CD4-positive, alpha-beta T cell treated with Interferon gamma for 1 hour (primary cell): Measurements from ENCODE around the gene GC.
"Not testable (repeated sequence)": the region's sequence is repeated elsewhere in the genome, so short reads cannot be mapped to it uniquely, and the experiment has no call there.

ENCODE experiments used
- DNase-seq: peaks from one replicate; pipeline ENCODE4 v3.0.0-alpha.2; 2020

The GC gene

DNA sequence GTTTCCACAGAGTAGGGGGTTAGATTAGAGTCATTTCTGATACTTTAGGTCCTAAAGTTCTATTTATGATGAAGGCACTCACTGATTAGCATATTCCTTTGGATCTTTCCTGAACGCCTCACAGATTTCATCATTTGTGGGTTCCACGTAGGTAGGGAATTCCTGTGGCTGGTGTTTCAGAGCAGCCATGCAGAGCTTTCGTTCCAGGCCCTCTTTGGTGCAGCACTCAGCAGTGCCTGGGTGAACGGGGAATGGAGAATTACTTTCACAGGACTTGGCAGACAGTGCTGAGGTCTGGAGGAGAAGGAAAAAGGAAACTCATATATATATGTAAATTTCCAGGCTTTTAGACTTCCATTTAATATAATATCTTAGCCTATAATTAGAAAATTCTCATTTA, 18.5 kb downstream of the GC start:
- DNase-seq = no peak

DNA sequence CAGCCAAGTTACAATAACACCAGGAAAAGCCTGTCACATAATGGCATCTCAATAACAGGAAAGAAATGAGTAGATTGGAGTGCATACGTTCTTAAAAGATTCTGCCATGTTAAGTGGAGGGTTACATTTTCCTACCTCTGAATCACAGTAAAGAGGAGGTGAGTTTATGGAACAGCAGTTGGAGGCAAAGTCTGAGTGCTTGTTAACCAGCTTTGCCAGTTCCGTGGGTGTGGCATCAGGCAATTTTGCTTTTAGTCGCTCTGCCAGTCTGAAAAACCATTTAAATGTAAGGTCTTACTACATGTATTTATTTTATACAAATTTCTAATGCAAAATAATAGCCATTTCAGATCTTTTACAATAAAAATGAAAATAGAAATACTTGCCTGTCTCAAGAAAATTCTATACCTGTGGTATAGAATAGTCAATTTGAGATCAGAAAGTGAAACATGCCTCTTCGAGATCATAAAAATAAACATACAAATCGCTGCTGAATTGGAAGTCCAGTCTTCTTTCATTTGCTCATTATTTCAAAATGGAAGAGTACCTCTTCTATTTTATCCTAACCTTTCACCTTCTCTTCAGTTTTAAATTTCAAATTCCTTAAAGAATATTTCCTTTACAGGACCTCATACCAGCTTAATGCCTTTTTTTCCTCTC, 31.4 kb downstream of the GC start:
- DNase-seq = no peak

DNA sequence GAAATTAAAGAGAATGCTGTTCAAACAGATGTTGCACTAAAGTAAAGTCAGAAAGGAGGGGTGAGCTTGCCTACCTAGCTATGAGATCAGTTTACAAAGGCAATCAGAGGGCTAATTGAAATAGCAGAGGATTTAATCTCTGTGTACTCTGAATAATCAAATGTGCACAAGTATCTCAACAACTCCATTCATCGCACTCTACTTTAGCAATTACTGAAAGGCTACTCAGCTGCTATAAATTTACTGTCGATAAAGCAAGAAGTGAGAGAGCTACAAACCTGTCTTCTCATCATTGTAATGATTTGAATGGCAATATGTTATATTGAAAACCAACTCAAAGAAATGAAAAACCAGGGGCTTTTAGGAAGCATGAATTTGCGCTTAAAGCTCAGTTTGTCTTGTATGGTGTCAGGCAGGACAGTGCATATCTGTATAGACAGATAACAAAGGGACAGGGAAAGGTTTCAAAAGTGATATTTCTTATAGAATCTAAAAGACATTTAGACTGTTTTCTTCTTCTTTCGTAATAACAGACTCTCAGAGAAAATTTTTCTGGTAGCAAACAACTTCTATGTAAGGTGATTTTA, 34.8 kb downstream of the GC start:
- DNase-seq = no peak

DNA sequence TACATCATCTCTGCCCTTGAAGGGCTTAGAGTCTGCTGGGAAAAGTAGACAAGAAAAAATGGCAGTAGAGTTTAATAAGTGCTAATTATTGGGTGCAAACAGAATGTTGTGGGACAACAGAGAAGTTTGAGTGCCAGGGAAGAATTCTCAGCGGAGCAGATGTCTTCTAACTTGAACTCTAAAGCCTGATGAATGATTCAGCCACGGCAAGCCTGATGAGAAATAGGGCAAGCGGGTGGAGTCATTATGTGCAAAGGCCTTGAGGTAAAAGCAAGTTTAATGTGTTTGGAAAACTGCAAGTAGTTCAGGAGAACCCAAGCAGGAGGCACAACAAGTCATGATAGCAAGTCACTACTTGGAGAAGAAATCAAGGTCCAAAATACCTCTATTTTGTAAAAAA, 37.5 kb downstream of the GC start:
- DNase-seq = no peak

DNA sequence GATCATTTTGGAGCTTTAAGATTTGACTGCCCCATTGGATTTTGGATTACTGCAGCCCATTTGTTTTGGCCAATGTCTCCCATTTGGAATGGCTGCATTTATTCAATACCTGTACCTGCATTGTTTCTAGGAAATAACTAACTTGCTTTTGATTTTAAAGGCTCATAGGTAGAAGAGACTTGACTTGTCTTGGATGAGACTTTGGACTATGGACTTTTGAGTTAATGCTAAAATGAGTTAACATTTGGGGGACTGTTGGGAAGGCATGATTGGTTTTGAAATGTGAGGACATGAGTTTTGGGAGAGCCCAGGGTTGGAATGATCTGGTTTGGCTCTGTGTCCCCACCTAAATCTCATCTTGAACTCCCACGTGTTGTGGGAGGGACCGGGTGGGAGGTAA, 45.1 kb downstream of the GC start:
- not testable (repeated sequence) for DNase-seq

DNA sequence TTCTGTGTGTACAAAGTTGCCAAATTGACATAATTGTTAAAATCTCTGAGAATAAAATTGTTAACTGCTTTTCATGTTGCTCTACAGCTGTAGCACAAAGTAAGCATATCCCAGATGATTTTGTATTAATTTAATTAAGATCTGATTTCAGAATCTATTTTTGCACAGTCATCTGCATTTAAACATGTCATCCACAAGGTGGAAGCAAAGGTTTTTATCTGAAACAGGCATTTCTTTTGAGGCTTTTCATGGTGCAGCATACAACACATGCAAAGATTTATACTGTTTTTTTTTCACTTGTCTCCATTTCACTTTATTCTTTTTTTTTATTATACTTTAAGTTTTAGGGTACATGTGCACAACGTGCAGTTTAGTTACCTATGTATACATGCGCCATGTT, 51.2 kb downstream of the GC start:
- no peak for DNase-seq

DNA sequence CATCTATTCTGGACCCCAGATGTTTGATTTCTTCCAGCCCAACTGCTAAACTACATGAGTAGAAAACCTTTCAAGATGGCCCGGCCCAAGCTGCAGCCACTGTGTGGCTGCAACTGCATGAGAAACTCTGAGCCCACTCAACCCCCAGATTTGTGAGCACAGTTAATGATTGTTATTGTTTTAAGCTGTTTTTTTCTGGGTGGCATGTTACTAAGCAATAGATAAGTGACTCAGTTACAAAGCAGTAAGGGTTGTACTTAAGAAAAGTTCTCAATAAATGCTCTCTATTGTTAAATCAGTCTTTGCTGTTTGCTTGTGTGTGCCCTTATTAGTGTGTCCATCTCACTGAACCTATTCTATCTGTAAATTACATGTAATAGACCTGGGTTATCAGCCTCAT, 51.8 kb downstream of the GC start:
- no peak for DNase-seq

DNA sequence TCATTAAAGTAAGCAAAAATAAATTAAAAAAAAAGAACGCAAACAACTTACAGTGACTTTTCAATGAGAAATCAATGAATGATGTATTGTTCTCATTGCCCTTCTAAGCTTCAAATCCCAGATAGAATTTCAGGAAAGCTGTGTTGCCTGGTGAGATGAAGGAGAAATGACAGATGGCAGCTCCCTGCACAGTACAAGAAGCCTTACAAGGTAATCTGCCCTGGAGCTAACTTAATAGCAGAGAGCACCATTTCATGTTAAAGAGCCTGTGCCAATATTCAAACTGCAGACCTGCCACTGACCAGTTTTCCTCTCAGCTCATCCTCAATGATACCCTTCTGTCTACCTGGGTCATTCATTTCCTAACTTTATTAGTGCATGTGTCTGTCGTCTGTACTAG, 54.0 kb downstream of the GC start:
- DNase-seq = no peak

DNA sequence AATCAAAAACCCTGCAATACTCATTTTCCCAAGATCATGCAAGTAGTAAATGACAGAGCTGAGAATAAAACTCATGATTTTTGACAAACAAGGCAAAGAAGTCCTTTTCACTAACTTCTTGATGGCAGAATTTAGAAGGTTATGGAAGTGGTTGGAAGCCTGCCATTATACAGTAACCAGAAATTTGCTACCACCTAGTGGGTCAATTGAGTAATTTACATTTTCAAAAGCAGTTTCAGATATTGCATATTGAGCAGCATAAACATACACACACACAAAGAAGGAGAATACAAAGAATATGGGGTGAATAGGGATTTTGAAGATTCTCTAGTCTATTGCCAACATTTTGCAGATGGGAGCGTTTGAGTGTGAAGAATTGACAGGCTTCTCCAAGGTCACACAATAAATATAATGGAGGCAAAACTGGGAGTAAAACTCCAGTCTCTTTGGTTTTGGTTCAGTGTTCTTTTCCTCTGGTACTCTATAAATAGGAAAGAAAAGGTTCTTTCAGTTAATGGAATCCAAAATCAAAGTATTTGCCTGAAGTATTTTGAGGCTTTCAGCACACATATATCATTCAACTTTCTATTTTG, 70.2 kb downstream of the GC start:
- no peak for DNase-seq

DNA sequence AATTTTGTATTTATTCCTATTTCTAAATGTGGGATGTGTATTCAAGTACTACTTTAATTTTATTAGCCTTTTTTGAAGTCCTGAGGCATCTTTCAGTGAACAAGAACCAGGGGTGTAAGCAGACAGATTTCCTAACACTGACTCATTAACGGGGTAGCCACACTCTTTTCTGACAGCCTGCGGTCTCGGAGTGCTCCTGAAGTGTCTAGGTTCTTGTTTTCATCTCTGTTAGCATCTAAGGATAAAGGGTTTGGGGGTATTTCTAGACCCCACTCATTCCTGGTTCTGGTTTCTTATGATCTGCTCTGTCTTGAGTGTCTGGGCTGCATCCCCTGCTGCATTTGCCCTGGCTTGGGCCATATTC, 71.9 kb downstream of the GC start:
- DNase-seq = no peak

DNA sequence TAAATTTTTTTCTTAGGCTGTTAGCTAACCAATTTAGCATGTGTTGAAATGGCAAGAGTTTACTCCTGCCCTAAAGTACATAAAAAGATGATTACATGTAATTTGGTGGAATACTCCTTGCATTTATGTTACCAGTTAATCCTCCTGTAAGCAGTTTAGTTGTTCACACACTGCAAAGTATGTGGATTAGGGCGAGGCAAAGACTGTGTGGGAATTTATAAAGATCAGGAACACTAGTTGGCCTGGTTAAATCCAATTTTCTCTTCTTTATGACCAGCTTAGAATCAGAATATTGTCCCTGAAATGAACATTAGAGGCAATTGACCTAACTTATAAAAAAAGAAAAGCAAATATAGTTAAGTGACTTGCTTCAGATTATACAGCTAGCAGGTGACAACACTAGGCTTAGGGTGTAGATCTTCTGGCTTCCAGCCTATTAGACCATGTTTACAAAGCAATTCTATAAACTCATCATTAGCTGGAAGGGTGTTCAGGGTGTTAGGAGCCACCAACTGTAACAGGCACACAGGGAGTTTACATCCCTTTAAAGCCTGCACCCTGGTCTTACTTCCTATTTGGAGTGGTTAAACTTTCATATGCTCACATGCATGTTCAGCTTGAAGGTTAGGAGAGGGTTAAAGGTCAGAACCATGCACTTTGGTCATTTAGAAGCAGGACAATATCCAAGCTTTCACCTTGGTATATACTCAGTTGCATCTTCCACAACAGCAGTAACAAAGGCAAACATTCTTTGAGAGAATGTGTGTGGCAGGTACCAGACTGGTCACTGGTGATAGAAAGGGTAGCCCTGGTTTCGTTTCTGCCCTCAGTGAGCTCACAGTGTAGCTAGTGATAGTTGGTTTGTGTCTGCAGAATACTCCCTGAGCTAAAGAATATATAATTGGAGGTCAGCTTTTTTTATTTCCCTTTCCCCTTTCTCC, 72.6 kb downstream of the GC start:
- no peak for DNase-seq

DNA sequence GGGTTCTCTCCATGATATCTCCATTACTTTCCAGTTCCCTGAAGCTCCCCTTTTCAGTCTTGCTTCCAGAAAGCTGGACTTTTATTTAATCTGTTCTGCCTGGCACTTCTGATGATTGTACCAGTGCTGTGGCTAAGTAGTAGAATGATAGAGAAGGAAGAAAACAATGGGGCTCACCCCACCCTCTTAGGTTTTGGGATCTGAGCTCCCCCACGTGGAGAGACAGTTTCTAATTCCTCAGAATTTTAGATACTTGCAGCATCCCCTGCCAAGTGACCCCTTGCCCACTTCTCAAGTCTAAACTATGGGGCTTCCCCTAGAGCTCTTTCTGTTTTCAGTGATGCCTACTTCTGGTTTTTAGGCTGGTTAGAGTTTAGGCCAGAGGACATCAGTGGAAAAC, 73.9 kb downstream of the GC start:
- DNase-seq = no peak

DNA sequence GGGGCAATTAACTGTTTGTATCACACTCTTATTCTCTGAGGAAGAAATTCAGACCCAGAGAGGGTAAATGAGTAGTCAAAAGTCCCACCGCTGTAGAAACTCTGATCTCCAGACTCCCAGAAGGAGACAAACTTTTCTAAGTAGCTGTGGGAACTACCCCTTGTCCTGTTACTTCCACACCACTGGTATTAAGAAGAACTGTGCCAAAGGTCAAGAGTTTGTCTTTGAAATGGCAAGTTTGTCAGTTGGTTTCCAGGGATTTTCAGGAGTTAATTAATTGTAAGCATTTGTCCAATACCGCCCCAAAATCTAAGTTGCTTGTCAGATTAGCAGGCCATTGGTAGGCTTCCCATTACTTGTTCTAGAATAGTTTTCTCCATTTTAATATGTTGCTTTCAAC, 85.7 kb downstream of the GC start:
- DNase-seq = no peak

DNA sequence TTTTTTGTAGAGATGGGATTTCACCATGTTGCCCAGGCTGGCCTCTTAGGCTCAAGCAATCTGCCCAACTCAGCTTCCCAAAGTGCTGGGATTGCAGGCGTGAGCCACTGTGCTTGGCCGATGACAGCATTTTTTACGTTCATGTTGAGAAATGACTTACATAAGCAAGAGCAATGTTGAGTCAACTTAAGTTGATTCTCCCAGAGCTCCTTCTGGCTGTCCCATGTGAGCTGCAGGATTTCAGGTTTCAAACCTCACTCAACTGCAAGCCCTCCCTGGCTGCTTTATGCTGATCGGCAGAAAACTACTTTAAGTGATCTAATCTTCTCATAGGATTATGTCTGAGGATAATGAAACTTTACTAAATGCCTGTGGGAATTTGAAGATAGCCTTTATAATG, 86.8 kb downstream of the GC start:
- no peak for DNase-seq

DNA sequence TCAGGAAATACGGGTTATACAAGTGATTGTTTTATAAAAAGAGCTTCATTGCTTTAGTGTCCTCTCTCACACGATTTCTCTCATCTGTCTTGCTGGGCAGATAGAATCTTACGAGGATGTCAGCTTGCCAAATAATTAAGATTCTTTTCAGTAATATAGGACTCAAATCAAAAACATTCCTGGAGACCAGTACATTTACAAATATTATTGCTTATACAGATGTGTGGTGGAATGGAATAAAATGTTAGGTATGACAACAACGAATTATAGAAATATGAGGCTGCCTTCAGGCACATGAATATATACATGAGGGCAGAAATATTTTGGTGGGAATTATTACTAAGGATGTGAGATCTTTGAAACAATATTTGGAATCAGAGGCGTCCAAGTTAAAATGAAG, 88.9 kb downstream of the GC start:
- no peak for DNase-seq

DNA sequence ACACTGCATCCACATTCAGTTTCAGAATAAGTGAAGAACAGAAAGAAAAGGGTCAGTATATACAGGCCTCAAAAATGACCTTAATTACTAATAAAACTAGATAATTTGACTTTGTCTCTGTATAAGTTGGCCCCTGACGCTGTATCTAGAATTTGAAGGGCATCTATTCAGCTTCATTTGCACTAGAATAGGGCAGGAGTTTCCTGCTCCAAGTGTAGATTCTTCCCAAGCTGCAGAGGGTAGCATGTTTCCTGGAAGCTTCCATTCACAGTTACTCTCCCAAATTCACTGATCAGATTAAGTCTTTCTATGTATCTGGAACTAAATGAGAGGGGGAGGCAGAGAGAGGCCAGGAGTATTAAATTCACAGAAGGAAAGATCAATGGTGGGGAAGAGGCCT, 90.9 kb downstream of the GC start:
- no peak for DNase-seq

DNA sequence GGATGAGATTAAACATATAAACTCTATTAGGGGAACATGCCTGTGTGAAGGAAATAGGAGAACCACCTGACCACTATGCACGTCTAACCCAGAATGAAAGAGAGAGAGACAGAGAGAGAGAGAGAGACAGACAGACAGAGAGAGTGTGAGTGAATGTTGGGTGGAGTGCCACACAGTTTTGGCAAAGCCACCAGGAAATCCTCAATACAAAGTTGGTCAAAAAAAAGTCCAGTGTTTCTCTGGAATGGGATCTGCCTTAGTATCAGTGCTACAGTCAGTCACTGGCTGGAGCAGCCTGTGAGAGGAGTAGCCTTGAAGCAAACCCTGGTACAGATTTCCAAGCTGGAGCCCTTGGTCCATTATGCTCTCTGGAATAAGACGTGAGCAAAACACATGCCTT, 91.7 kb downstream of the GC start:
- DNase-seq = no peak
